Ammon's horn (tissue), 1 donor: ENCODE results near the gene RFX8.
"Not testable (repeated sequence)": the region's sequence is repeated elsewhere in the genome, so short reads cannot be mapped to it uniquely, and the experiment has no call there.

ENCODE experiments used
- DNase-seq: peaks from one replicate; pipeline ENCODE4 v3.0.0-alpha.2; 2016; ENCODE audit warnings: low spot score

The RFX8 gene

DNA sequence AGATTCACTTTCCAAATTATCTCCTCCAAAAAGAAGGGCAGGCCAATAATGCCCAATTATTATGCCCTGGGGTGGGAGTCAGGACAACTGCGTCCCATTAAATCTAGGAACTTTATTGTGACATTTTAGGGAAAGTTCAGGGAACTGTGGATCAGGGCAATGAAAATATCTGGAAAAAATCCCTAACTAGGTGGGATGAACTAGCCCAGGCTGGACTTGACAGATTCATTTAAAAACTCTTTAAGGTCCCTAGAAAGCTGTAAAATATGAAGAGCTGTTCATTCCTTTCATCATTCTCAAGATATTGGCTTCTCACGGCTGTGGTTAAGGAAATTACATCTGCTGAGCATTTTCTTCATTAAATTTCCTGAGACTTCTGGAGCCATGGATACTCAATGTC is 95.8 kb downstream of the RFX8 start:
- DNase-seq: no peak

DNA sequence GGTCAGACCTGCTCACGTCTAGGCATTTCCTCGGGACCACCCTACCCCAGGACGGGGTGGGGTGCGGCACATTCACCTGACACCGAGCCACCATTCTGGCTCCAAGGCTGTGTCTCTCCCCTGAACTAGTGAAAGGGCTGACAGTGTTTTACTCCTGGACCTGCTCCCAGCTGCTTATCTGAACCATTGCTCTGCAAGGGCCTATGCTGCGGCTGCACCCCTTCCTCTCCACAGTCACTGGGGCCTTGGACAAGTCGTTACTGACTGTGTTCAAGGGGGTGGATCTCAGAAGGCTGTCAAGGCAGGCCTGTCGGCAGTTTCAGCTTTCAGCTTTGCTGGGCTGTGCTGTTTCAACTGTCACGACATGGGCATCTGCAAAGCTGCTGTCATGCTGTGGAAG is 99.3 kb downstream of the RFX8 start:
- DNase-seq: no peak

DNA sequence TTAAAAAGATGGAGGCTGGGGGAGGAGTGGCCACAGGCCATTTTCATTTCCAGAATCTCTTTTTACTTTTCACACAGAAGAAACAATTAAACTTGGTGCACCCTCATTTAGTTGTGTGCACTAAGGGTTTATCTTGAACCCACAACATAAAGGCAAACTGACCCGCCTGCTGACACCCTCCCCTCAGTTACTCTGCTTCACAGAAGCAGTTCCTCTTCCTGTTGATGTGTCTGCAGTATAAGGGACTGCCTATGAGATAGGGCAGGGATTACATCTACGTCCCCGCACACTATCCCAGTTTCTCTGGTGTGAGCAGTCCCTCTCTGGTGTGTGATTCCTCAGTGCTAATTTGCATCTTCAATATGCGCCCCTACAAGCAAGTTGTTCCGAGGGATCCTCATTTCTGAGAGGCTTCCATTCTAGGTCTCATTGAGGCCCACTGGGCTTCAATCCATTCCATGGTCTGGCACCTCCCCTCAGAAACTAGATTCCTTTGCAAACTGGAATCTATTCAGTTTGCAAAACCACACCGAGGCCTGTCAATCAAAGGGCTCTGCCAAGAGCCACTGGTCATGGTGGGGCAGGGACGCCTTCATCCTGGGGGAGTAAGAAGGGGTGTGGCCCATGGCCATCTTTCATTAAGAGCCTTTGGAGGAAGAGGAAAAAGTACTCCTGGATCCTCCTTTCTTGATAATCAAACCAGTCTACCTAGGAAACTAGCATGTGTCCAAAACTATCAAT is 99.9 kb downstream of the RFX8 start:
- DNase-seq: no peak

DNA sequence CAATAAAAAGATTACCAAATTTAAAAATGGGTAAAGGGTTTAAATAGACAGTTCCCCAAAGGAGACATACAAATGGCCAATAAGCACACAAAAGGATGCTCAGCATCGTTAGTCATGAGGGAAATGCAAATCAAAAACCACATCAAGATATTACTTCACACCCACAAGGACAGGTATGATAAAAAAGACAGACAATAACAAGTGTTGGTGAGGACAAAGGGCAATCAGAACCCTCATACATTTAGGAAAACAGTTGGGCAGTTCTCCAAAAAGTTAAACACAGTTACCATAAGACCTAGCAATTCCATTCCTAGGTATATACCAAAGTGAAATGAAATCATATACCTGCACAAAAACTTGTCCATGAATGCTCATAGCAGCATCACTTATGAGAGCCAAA is 102.1 kb downstream of the RFX8 start:
- DNase-seq: no peak

DNA sequence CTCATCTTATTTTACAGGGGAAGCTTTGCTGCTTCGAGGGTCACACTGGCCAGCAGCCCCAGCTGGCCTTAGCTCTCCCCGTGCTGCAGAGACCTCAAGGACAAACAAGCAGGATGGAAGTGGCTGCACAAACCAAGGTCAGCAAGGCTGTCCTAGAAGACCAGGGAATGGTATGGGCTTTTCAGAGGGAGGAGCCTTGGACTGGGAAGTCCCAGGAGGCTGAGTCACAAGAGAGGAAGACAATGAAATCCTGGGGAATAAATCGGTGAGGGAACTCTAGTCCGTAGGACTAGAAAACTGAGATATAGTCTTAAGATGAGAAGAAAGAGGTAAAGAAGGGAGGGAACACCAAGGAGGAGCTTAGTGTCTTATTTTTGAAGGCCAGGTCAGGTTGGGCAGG is 103.3 kb downstream of the RFX8 start:
- no peak for DNase-seq

DNA sequence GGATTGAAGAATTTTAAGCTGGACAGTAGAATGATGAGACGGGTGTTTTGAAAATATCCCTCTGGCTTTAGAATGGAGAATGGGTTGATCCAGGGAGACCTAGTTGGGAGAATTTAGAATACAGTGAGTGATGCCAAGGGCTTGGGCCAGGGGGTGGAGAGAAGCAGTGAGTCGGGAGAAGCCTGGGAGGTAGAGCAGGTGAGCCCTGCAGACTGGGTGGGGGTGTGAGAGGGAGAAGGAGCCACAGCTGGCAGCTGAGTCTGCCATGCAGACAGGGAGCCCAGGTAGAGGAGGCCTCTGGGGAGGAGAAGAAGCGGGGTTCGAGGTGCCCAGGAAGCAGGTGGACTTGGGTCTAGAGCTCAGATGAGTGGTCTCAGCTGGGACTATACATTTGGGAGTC is 105.8 kb downstream of the RFX8 start:
- DNase-seq: no peak

DNA sequence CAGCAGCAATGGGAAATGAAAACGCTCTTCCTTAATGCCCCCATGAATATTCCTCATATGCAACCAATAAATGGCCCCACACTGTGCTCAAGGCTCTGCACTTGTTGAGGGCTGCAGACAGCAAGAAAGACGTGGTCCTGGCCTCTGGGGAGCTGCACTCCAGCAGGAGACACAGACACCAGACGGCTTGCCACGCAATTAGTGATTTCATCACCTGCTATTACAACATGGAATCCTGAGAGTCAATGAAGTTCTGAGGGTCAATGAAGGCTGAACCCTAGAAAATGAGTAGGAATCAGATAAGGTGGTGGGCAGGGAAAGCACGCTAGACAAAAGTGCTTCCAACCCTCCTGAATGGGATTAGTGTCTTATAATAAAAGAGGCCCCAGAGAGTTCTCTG is 106.5 kb downstream of the RFX8 start:
- DNase-seq: no peak

DNA sequence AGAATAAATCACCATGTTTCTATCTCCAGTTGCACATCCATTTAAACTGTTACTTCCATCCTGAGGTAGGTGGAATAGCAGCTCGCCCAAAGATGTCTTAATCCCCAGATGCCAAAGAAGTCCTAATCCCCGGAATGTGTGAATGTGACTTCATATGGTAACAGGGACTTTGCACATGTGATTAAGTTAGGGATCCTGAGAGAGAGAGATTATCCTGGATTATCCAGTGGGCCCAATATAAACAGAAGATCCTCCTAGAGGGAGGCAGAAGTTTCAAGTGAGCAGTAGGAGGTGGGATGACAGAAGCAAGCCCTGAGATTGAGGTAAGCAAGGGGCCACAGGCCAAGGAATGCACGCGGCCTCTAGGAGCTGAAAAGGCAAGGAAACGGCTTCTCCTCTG is 107.4 kb downstream of the RFX8 start:
- DNase-seq: no peak

DNA sequence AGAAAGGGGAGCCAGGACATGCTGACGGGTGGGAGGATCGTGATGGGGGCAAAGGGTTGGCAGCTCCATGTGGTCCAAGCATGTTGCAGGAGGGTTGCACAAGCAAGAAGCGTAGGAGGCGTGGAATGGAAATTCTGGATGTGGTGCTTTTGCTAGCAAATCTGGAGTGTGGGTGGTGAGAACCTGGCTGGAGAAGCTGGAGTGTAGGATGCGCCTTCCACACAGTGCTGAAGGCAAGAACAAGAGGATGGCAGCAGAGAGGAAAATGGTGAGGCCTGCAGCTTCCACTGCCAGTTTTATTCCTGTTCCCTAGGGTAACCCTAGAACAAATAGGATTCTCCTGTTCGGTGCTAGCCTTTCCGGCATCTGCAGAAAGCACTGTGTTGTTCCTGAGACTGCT is 110.0 kb downstream of the RFX8 start:
- peak; percentile 76 for DNase-seq

DNA sequence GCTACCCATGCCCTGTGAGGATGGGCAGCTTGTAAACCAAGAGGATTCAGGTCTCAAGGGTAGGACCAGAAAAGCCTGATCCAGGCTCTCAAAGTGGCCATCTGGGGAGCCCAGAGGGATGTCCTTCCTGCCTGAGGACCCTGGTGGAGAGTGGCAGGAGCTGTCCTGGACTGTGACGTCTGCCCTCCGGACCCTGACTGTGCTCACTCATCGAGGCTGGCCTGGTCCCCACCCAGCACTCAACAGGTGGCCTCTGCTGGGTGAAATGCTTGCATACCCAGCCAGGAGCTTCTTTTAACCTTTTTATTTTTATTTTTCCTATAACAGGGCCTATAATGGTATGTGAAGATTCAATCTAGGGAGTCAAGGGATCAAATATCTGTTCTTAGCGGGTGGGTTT is 112.1 kb downstream of the RFX8 start:
- DNase-seq: no peak

DNA sequence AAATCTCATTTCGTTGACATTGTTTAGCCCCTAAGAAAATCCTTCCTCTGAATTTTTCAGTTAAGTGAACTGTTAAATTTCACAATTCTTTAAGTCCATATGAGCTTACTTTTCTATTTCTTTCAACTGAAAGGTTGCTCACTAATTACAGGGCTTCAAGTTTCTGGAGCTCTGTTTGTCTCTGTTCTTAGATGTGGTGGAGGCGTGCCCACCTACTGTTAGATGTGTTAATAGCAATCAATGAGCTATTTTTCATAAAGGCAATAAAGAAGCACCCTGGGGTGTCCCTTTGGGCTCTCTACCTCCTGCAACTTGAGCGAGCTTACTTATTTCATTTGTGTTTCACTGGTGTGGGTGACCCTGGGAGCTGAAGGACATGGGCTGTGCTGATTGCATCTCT is 112.6 kb downstream of the RFX8 start:
- DNase-seq: no peak

DNA sequence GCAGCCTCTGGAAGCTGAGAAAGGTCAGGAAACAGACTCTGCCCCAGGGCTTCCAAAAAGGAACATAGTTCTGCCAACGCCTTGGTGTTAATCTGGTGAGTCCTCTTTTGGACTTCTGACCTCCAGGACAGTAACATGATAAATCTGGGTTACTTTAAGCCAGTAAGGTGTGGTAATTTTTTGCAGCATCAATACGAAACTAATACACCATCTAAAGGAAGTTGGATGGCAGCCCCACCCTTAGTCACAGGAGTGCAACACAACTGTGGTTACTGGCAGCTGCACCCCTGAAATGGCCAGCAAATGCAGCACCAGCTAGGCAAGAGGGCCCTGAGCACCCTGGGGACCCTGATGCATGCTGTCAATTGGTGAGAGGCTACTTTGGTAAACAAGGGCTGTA is 113.4 kb downstream of the RFX8 start:
- DNase-seq: no peak

DNA sequence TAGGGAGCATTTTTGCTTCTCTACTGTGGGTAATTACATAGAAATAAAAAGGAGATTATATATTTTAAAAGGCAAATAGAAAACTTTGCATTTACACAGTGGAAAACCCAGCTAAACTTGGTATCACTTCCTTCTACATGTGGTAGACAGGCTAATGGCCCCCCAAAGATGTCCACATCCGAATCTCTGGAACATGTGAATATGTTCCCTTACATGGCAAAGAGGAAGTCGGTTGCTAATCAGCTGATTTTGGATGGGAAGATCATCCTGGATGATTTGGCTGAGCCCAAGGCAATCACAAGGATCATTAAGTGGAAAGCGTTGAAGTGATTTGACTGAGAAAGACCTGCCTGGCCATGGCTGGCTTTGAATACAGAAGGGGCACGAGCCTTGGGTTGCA is 113.8 kb downstream of the RFX8 start:
- no peak for DNase-seq

DNA sequence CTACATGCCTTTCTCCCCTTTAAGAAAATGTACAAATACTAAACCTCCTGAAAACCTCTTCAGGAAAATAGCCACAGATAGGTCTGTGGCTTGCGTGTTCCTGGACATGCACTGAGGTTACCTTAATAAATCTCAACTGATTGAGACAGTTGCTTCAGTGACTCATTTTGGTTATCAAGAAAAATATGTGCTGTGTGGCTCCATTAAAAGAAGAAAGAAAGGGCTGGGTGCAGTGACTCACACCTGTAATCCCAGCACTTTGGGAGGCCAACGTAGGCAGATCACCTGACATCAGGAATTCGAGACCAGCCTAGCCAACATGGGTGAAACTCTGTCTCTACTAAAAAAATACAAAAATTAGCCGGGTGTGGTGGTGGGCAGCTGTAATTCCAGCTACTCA is 114.7 kb downstream of the RFX8 start:
- DNase-seq: no peak

DNA sequence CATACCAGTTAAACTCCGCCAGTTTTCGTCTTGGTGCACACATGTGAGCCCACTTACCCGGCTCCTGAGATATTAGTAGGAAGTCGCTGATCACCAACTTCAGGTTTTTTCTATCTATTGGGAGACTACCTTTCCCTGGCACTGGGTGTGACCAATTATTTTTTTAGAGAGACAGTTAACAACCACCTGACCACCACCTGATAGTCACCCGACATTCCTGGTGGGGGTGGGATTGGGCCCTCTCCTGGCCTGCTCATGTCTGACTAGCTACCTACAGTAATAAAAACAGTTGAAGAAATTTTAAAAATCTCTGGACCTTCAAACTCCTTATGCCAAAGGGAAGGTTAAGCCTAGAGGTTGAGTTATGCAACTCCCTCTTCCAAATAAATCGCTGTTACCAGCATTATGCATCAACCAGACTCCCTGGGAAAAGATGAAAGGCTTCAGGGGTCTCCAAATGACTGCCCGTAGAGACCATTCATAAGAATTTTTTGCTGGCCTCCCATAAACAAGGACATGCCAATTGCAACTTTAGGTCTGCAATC is 115.4 kb downstream of the RFX8 start:
- DNase-seq: no peak

DNA sequence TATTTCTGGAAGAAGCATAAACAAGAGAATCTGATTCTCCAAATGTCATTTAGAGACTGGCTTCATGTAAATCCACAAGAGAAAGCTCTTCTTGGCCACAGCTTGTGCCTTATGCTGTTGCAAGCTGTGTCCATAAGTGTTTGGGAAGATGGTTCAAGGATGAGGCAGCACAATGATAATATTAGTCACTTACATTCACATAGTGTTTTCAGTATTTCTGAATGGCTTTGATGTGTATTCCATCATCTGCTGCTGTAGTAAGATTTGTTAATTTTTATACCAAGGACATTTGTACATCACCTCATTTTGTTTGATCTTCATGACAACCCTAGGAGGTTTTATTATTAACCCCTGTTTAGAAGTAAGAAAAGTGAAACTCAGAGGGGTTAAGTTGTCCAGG is 117.5 kb downstream of the RFX8 start:
- no peak for DNase-seq

DNA sequence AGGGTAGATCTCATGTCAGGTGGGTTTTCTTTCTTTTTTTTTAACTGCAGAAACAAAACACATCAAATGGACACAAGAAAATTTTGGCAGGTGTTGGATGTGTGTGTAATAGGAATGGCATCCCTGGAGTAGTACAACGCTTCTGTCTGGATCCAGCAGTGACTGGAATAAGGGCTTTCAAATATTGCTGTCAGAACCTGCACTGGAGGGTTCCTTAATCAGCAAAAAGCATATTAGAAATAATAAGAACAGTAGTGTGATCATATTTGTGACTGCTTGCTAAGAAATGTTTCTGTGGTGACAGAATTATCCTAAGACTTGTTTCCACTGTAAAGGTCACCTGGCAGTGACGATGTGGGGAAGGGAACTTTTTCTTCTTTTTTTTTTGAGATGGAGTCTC is 118.4 kb downstream of the RFX8 start:
- no peak for DNase-seq

DNA sequence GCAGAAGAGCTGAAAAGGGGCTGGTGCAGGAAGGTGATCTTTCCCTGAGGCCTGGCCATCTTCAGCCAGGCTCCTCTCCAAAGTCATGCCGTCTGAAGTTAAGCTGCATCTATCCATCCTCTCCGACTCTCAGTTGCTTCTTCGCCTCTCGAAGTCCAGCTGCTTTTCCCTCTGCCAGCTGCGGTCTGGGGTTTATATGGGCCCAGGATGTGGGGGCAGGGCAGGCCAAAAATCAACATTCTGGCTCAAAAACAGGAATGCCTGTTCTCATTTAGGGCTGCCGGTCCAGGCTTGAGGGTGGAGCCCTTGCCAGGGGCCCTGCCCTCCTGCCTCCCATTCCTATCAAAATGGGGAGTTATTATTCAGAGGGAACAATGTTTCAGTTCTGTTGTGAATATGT is 118.9 kb downstream of the RFX8 start:
- no peak for DNase-seq

DNA sequence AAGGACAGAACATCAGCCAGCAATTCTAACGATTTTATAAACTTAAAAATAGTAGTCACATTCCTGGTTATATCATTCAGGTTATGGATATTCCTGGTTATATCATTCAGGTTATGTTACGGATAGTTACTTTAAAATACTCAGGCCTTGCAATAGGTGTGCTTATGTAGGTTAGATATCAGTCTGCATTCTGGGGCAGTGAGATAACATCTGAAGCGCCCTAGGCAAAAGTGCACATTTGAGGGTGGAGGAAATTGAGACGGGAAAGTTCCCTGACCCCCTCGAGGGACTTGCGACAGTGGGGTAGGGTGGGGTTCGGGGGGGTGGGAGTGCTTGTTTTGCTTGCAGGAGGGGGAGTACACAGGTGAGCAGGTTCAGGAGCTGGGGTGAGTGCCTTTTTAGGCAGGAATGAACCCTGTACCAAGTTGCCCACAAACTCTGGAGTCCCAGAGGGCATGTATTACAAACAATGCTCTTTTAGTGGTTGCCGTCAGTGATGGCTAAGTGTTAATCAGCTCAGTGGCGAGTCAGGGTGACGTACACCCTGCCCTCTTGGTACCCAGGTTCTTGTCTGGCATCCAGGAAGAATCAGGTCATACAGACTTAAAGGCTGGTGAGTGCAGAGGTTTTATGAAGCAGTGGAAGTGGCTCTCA is 119.4 kb downstream of the RFX8 start:
- no peak for DNase-seq

DNA sequence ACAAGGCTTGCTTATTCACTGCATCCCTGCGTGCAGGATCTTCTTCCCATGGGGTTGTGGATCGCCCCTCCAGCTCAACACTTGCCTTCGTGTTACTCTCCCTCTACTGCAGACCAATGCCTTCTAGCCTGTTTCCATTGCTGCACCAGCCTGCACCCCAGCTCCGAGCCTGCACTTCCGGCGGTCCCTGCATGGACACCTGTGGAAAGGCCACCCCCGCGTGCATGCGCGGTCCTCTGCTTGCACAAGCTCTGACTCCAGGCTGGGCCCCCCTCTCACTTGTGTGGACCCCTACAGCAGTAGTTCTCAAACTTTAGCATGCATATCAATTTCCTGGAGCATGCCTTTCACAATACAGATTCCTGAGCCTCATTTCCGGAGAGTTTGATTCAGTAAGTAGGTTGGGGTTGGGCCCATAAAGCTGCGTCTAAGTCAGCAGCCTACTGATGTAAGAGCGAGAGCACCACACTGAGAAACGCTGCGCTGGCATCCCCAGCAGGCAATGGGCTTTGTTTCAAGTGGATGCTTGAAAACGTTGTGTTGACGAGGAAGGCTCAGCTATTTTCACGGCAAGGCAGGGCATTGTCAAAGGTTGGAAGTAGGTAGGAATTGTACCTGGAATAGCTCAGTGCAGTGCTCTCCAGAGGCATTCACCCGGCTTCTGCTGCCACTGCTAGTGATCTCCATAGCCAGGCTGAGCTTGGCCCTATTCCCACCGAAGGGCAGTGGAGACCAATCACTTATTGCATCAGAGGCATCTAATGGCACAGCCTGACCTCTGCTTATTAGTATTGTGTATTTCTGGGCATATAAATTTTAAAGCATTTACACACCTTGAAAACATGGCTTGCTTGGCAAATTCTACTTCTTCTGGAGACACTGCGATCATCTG is 120.2 kb downstream of the RFX8 start:
- no peak for DNase-seq

DNA sequence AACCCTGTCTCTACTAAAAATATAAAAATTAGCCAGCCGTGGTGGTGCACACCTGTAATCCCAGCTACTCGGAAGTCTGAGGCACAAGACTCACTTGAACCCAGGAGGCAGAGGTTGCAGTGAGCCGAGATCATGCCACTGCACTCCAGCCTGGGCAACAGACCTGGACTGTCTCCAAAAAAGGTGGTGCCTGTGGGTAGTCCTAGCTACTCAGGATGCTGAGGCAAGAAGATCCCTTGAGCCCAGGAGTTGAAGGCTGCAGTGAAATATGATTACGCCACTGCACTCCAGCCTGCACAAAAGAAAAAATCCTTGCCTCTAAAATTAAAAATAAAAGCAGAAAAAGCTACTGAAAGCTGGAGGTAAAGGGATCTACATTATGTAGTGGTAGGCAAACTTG is 122.3 kb downstream of the RFX8 start:
- DNase-seq: not testable (repeated sequence)

DNA sequence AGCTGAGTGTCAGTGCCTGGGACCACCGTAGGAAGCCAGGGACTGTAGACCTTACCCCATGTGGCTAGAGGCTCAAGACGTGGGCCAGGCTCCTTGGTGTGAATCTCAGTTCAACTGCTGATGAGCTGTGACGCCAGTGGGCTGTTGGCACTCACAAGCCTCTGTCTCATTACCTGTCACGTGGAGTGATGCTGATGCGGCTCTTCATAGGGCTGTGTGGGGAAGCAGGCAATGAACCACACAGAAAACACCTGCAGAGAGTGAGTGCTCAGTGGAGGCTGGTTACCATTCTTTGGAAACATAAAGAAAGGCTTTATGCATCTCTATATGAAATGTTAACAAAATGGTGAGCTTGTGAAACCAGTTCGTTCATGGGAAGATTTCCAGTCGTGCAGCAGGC is 123.7 kb downstream of the RFX8 start:
- DNase-seq: no peak
